Nephron progenitor cell (in vitro differentiated cells): ENCODE results near the gene ARHGAP33.

Experiments
- DNase-seq: peaks from one replicate; pipeline ENCODE4 v3.0.0; 2021
- H3K27ac Mint-ChIP-seq: 2 replicates; pipeline ENCODE4 v1.8.0; 2021; ENCODE audit warnings: mild to moderate bottlenecking, moderate library complexity, mixed read lengths
- H3K27me3 Mint-ChIP-seq: 2 replicates; pipeline ENCODE4 v1.8.0; 2021; ENCODE audit warnings: mild to moderate bottlenecking, low read depth, mixed read lengths; ENCODE audit not compliant: poor library complexity
- H3K36me3 Mint-ChIP-seq: 2 replicates; pipeline ENCODE4 v1.8.0; 2021; ENCODE audit warnings: low read depth, mixed read lengths
- H3K4me1 Mint-ChIP-seq: 2 replicates; pipeline ENCODE4 v1.8.0; 2021; ENCODE audit warnings: mixed read lengths
- H3K4me3 Mint-ChIP-seq: 2 replicates; pipeline ENCODE4 v1.8.0; 2021; ENCODE audit warnings: mild to moderate bottlenecking, moderate library complexity, mixed read lengths
- H3K9me3 Mint-ChIP-seq: 2 replicates; pipeline ENCODE4 v1.8.0; 2021; ENCODE audit warnings: mild to moderate bottlenecking, moderate library complexity, mixed read lengths
- TF ChIP-seq, protein P1 (sequence below): fragments of 200-600 bp; sonication (generic); IDR thresholded peaks from 2 replicates; pipeline ENCODE4 v1.5.0; 2021; ENCODE audit warnings: antibody characterized with exemption

ARHGAP33 gene

GRCh38 chr19:35779033-35779432 lies 3.7 kb downstream of the ARHGAP33 start:
- no peak overlapping the region for H3K27ac Mint-ChIP-seq
- peaks cover 18% of the 10 kb centered on the region for H3K27me3 Mint-ChIP-seq
- H3K36me3 Mint-ChIP-seq, result peaks cover 24% of the 10 kb centered on the region
- peaks cover 46% of the 10 kb centered on the region for H3K4me1 Mint-ChIP-seq
- TF ChIP-seq, protein P1, sequence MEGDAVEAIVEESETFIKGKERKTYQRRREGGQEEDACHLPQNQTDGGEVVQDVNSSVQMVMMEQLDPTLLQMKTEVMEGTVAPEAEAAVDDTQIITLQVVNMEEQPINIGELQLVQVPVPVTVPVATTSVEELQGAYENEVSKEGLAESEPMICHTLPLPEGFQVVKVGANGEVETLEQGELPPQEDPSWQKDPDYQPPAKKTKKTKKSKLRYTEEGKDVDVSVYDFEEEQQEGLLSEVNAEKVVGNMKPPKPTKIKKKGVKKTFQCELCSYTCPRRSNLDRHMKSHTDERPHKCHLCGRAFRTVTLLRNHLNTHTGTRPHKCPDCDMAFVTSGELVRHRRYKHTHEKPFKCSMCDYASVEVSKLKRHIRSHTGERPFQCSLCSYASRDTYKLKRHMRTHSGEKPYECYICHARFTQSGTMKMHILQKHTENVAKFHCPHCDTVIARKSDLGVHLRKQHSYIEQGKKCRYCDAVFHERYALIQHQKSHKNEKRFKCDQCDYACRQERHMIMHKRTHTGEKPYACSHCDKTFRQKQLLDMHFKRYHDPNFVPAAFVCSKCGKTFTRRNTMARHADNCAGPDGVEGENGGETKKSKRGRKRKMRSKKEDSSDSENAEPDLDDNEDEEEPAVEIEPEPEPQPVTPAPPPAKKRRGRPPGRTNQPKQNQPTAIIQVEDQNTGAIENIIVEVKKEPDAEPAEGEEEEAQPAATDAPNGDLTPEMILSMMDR, result no peak
- H3K4me3 Mint-ChIP-seq, result no peak overlapping the region
- DNase-seq, result no peak
- no peaks in the 10 kb centered on the region for H3K9me3 Mint-ChIP-seq

- Mint-ChIP-seq H3K4me3 (no peak overlapping the region), H3K36me3 (peaks cover 24% of the 10 kb centered on the region), H3K4me1 (peaks cover 36% of the 10 kb centered on the region), H3K27ac (no peak overlapping the region), H3K9me3 (no peaks in the 10 kb centered on the region), H3K27me3 (peaks cover 18% of the 10 kb centered on the region)
- TF ChIP-seq, protein P1, result no peak
- no peak for DNase-seq
Observed at GRCh38 chr19:35780058-35780457, 4.7 kb downstream of the ARHGAP33 start.

- Mint-ChIP-seq H3K9me3 (no peaks in the 10 kb centered on the region), H3K36me3 (peaks cover 27% of the 10 kb centered on the region), H3K4me1 (peaks cover 34% of the 10 kb centered on the region), H3K4me3 (no peak overlapping the region), H3K27ac (no peak overlapping the region), H3K27me3 (peaks cover 18% of the 10 kb centered on the region)
- TF ChIP-seq, protein P1, result no peak
- no peak for DNase-seq
Observed at GRCh38 chr19:35780717-35781116, 5.4 kb downstream of the ARHGAP33 start.

GRCh38 chr19:35781650-35782049 lies 6.3 kb downstream of the ARHGAP33 start:
- Mint-ChIP-seq H3K27ac (no peak overlapping the region), H3K9me3 (no peaks in the 10 kb centered on the region), H3K27me3 (peaks cover 18% of the 10 kb centered on the region), H3K4me1 (peaks cover 27% of the 10 kb centered on the region), H3K4me3 (no peak overlapping the region), H3K36me3 (peaks cover 28% of the 10 kb centered on the region)
- no peak for DNase-seq
- TF ChIP-seq, protein P1, result no peak

DNA sequence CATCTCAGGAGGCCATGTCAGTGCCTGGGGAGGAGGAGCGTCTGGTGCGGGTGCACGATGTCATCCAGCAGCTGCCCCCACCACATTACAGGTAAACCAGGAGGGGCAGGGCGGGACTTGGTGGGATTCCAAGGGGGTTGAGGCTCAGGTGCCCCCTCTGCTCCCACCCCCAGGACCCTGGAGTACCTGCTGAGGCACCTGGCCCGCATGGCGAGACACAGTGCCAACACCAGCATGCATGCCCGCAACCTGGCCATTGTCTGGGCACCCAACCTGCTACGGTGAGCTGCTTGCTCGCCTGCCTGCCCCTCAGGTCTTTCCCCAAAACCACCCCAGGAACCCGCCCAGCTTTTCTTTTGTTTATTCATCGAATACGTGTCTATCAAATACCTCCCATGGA lies 7.2 kb downstream of the ARHGAP33 start:
- TF ChIP-seq, protein P1, result no peak
- Mint-ChIP-seq H3K27ac (no peak overlapping the region), H3K9me3 (no peaks in the 10 kb centered on the region), H3K27me3 (peaks cover 18% of the 10 kb centered on the region), H3K4me3 (no peak overlapping the region), H3K36me3 (peaks cover 28% of the 10 kb centered on the region), H3K4me1 (peaks cover 18% of the 10 kb centered on the region)
- DNase-seq, result no peak

GRCh38 chr19:35783469-35784434 lies 8.4 kb downstream of the ARHGAP33 start:
- Mint-ChIP-seq H3K4me3 (peak overlapping the region; percentile 26), H3K27ac (no peak overlapping the region), H3K27me3 (peaks cover 12% of the 10 kb centered on the region), H3K36me3 (peaks cover 28% of the 10 kb centered on the region), H3K9me3 (no peaks in the 10 kb centered on the region), H3K4me1 (peaks cover 13% of the 10 kb centered on the region)
- TF ChIP-seq, protein P1, result no peak
- peak; percentile 29 for DNase-seq
